ACC112 (cell line): ENCODE measurements around the gene MRGPRF.

ENCODE experiments used
- H2AFZ ChIP-seq: fragments of 200-600 bp; sonication (generic); one replicate; pipeline ENCODE4 v1.6.0; 2017; ENCODE audit warnings: antibody characterized with exemption, low read length; ENCODE audit not compliant: unreplicated experiment
- H3K27ac ChIP-seq: fragments of 200-600 bp; sonication (generic); 2 replicates; pipeline ENCODE4 v1.5.1; 2014; ENCODE audit warnings: low read depth, mild to moderate bottlenecking, antibody characterized with exemption, low read length, moderate library complexity
- H3K27me3 ChIP-seq: fragments of 200-600 bp; sonication (generic); 2 replicates; pipeline ENCODE4 v1.6.1; 2014; ENCODE audit warnings: mild to moderate bottlenecking, antibody characterized with exemption, low read length, moderate library complexity, mixed read lengths; ENCODE audit not compliant: insufficient read depth
- H3K36me3 ChIP-seq: fragments of 200-600 bp; sonication (generic); 2 replicates; pipeline ENCODE4 v1.6.1; 2016; ENCODE audit warnings: mild to moderate bottlenecking, antibody characterized with exemption, low read length, moderate library complexity, mixed read lengths; ENCODE audit not compliant: insufficient read depth
- H3K4me1 ChIP-seq: fragments of 200-600 bp; sonication (generic); one replicate; pipeline ENCODE4 v1.6.1; 2016; ENCODE audit warnings: low read length, mixed read lengths; ENCODE audit not compliant: insufficient read depth, unreplicated experiment, control insufficient read depth
- H3K4me3 ChIP-seq: fragments of 200-600 bp; sonication (generic); 2 replicates; pipeline ENCODE4 v1.5.1; 2014; ENCODE audit warnings: mild to moderate bottlenecking, low read depth, low read length
- H3K79me2 ChIP-seq: fragments of 200-600 bp; sonication (generic); one replicate; pipeline ENCODE4 v1.6.0; 2016; ENCODE audit warnings: low read length; ENCODE audit not compliant: control insufficient read depth, unreplicated experiment, insufficient read depth

MRGPRF gene

DNA sequence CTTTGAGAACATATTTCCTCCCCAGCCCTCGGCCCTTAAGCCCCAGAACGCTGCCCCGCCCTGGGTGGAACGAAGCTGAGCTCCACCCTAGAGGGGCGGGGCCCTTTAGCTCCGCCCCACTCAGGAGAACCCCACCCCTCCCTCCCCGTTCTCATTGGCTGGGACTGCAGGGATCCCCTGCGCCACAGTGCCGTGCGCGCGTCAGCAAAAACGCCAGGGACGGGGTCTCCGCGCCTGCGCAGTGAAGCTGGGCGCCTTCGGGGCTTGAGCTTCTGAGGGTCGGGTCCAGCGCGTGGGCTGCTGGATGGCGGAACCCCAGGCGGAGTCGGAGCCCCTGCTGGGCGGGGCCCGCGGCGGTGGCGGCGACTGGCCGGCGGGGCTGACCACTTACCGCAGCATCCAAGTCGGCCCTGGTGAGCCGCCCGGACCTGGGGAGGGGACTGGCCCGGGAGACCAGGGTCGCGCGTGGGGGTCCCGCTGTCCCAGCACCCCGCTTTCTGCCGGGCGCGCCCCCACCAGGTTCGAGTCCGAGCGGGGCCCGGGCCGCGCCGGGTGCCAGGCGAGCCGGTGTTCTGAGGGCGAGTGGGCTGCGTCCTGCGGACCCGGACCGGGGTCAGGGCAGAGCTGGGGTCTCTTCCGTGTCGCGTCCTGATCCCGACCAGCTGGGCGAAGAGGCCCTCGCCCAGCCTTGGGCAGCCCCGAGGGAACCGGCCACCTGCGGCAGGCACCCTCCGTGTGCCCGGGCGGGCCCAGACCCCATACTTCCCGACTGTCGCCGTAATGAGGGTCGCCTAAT is 35.8 kb upstream of the MRGPRF start, which contains the start of gene TPCN2:
TPCN2 (plus strand) TSS at position 239 of the 796 bp plus-strand sequence; CDS start at position 305, 66 bp downstream.
- peak within 1 kb of the TSS; percentile 92 for H3K4me3 ChIP-seq
- H3K79me2 ChIP-seq: peaks cover 41% of the 10 kb centered on the region
- no peaks in the 10 kb centered on the region for H3K27me3 ChIP-seq
- peak within 1 kb of the TSS; percentile 95 for H2AFZ ChIP-seq
- no peaks in the 10 kb centered on the region for H3K36me3 ChIP-seq
- peaks cover 24% of the 10 kb centered on the region for H3K4me1 ChIP-seq
- peak within 1 kb of the TSS; percentile 35; the same call in 1 of the 2 replicates for H3K27ac ChIP-seq

- Histone ChIP-seq H3K36me3 (no peaks in the 10 kb centered on the region), H3K4me3 (peak overlapping the region; percentile 92), H3K27me3 (no peaks in the 10 kb centered on the region), H2AFZ (peak overlapping the region; percentile 95), H3K79me2 (peaks cover 34% of the 10 kb centered on the region), H3K27ac (no peak overlapping the region; the same call in 1 of the 2 replicates), H3K4me1 (peaks cover 24% of the 10 kb centered on the region)
Measured at GRCh38 chr11:69048031-69048693, 35.1 kb upstream of the MRGPRF start.

- Histone ChIP-seq H3K27me3 (no peaks in the 10 kb centered on the region), H3K36me3 (no peaks in the 10 kb centered on the region), H3K4me3 (no peak overlapping the region), H3K4me1 (peaks cover 23% of the 10 kb centered on the region), H3K27ac (no peak overlapping the region), H3K79me2 (peaks cover 5% of the 10 kb centered on the region), H2AFZ (no peak overlapping the region)
Measured at GRCh38 chr11:69044111-69045013, 31.3 kb upstream of the MRGPRF start.

DNA sequence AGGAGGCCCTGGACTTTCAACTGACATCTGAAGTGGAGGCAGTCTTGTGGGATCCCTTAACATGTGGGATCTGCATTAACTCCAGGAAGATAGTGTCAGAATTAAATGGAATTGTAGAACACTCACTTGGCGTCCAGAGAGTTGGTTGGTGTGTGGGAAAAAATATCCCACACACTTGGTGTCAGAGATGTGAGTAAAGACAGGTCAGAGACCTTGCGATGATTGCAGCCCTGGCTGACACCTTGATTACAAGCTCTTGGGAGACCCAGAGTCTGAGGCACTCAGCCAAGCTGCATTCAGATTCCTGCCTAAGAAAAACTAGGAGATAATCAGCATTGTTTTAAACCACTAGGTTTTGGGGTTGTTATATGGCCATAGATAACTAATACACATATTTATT is 28.5 kb upstream of the MRGPRF start:
- Histone ChIP-seq H3K4me1 (peaks cover 18% of the 10 kb centered on the region), H3K4me3 (no peak overlapping the region), H2AFZ (no peak overlapping the region), H3K36me3 (no peaks in the 10 kb centered on the region), H3K79me2 (no peaks in the 10 kb centered on the region), H3K27me3 (no peaks in the 10 kb centered on the region), H3K27ac (peak overlapping the region; percentile 31; the same call in 1 of the 2 replicates)

DNA sequence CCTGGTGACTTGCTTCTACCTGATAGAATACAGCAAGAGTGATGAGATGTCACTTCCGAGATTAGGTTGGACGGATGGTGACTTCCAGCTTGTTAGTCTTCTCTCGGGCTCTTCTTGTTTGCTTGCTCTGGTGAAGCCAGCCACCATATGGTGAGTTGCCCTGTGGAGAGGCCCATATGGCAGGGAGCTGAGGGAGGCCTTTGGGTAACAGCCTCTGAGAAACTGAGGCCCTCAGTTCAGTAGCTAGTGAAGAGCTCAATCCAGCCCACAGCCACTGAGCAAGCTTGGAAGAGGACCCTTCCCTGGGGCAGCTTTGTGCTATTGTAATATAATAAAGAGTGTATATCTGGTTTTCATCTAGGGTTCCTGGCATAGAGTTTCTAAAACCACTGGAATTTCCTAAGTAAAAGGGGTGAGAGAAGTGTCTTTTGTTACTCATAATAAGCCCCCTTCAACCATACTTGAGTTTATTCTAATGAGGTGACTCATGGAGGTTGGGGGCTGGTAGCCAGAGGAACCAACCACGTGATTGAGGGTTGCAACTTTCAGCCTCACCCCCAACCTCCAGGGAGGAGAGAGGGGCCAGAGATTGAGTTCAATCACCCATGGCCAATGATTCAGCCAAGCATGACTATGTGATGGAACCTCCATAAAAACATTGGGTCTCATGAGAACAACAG is 27.7 kb upstream of the MRGPRF start:
- no peaks in the 10 kb centered on the region for H3K79me2 ChIP-seq

DNA sequence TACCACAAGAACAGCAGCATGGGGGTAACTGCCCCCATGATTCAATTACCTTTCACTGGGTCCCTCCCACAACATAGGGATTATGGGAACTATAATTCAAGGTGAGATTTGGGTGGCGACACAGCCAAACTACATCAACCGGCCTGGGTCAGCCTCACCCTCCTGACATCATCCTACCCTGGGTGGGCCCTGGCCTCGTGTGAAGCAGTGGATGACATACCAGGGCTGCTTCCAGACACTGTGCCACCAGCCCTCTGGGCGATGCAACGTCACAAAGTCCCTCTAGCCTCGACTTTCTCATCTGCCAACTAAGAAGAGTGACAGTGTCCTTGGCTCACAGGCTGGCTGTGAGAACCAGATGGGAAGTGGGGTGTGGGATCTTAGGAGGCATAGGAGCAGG is 27.0 kb upstream of the MRGPRF start:
- H2AFZ ChIP-seq: no peak overlapping the region
- no peaks in the 10 kb centered on the region for H3K79me2 ChIP-seq
- no peaks in the 10 kb centered on the region for H3K36me3 ChIP-seq
- H3K27me3 ChIP-seq: no peaks in the 10 kb centered on the region
- no peak overlapping the region for H3K4me3 ChIP-seq
- no peak overlapping the region for H3K27ac ChIP-seq
- peaks cover 20% of the 10 kb centered on the region for H3K4me1 ChIP-seq

More for the DNA sequence above, 27.7 kb upstream of the MRGPRF start:
- H3K27ac ChIP-seq: peak overlapping the region; percentile 31; the same call in 1 of the 2 replicates
- H3K36me3 ChIP-seq: no peaks in the 10 kb centered on the region
- H3K4me1 ChIP-seq: peaks cover 19% of the 10 kb centered on the region
- no peak overlapping the region for H2AFZ ChIP-seq
- no peak overlapping the region for H3K4me3 ChIP-seq
- H3K27me3 ChIP-seq: no peaks in the 10 kb centered on the region

DNA sequence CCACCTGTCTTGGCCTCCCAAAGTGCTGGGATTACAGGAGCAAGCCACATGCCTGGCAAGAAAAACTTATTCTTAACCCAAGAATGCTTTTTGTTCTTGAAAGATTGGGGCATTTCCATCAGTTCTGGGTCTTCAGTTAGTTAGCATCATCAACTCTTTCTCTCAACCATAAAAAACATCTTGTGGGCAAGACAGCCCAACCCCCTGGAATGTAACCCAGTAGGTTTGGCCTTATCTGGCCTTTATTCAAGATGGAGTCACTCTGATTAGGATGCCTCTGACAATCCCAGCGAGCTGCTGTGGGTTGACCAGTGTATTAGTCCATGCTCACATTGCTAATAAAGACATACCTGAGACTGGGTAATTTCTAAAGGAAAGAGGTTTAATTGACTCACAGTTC is 26.5 kb upstream of the MRGPRF start:
- H3K4me3 ChIP-seq: no peak overlapping the region
- no peak overlapping the region for H3K27ac ChIP-seq
- H3K27me3 ChIP-seq: no peaks in the 10 kb centered on the region
- H3K36me3 ChIP-seq: no peaks in the 10 kb centered on the region
- peaks cover 15% of the 10 kb centered on the region for H3K4me1 ChIP-seq
- no peak overlapping the region for H2AFZ ChIP-seq
- no peaks in the 10 kb centered on the region for H3K79me2 ChIP-seq

GRCh38 chr11:69037544-69037943 is 24.5 kb upstream of the MRGPRF start:
- Histone ChIP-seq H3K36me3 (no peaks in the 10 kb centered on the region), H3K27ac (no peak overlapping the region), H3K27me3 (no peaks in the 10 kb centered on the region), H3K4me3 (no peak overlapping the region), H2AFZ (no peak overlapping the region), H3K79me2 (no peaks in the 10 kb centered on the region), H3K4me1 (peaks cover 10% of the 10 kb centered on the region)

- Histone ChIP-seq H2AFZ (no peak overlapping the region), H3K27ac (no peak overlapping the region), H3K4me3 (no peak overlapping the region), H3K4me1 (peaks cover 10% of the 10 kb centered on the region), H3K27me3 (no peaks in the 10 kb centered on the region), H3K79me2 (no peaks in the 10 kb centered on the region), H3K36me3 (no peaks in the 10 kb centered on the region)
Measured at GRCh38 chr11:69037074-69037473, 24.0 kb upstream of the MRGPRF start.

DNA sequence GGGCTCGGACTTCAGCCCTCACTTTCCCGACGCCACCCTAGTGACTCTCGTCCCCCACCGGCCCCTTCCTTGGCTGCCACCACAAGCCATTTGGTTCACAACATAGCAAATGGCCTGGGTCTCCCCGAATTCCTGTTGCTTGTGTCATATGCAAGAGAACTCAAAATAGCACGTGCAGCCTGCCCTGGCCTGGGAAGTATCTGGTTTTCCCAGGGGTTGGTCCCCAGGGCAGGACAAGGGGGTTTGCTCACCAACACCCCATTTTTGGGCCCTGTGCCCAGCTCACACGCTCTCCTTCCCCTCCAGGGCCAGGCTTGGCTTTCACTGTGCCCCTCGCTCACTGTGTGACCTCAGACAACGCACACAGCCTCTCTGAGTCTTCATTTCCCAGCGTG is 22.9 kb upstream of the MRGPRF start:
- Histone ChIP-seq H3K27me3 (no peaks in the 10 kb centered on the region), H3K36me3 (no peaks in the 10 kb centered on the region), H3K4me3 (no peak overlapping the region), H3K27ac (no peak overlapping the region), H2AFZ (no peak overlapping the region), H3K79me2 (no peaks in the 10 kb centered on the region), H3K4me1 (peaks cover 4% of the 10 kb centered on the region)
